Brain microvascular endothelial cell (primary cell): ENCODE data around the gene FAM151A.

Experiments
- DNase-seq: peaks from one replicate; pipeline ENCODE4 v3.0.0-alpha.2; 2020
- H3K27ac ChIP-seq: fragments of 250-450 bp; sonication (Bioruptor Pico); 2 replicates; pipeline ENCODE4 v1.5.1; 2020; ENCODE audit warnings: mild to moderate bottlenecking, moderate library complexity
- H3K27me3 ChIP-seq: fragments of 250-450 bp; sonication (Bioruptor Pico); replicated peaks from 2 replicates; pipeline ENCODE4 v1.5.1; 2020; ENCODE audit warnings: mild to moderate bottlenecking
- H3K36me3 ChIP-seq: fragments of 250-450 bp; sonication (Bioruptor Pico); replicated peaks from 2 replicates; pipeline ENCODE4 v1.5.1; 2020; ENCODE audit warnings: mild to moderate bottlenecking
- H3K4me3 ChIP-seq: 2 replicates; pipeline ENCODE4 v1.5.1; 2011; ENCODE audit warnings: low read depth, mild to moderate bottlenecking, control low read depth, low read length, moderate library complexity
- in situ Hi-C: cut with HindIII; loops from 2 replicates; pipeline ENCODE4 v1.10.0; 2017; ENCODE audit warnings: low sequenced_read_pairs, low pct_ligation_motif_present
- TF ChIP-seq, protein P1 (sequence below): IDR thresholded peaks from 2 replicates; pipeline ENCODE4 v1.5.1; 2011; ENCODE audit warnings: low read depth, mild to moderate bottlenecking, moderate library complexity, low read length, control low read depth, inconsistent platforms; ENCODE audit errors: missing control alignments

Gene FAM151A

DNA sequence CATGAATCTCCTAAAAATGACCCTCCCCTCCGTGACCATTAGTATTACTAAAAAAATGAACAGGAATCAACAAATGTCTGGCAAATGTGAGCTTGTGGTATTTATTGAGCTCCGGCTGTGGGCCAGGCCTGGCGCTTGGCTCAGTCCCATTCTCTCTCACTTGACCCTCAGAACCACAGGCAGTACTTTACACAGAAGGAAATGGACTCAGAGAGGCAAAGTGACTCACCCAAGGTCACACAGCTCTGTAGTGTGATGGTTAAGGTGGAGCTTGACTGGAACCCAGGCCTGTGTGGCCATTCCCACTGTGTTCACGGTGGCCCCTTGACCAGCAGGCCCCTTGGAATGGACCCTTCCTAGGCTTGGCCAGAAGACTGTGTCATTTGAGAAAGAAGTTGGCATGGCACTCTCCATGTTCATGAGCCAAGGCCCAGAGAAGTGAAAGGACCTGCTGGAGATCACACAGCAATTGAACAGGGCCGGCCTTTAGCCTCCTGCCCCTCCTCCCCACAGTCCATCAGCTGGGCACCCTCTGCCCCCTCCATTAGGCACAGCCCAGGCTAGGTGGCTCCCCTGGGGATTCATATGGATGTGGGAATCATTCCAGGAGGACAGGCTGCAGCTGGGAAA lies 32.1 kb downstream of the FAM151A start:
- Histone ChIP-seq H3K36me3 (no peaks in the 10 kb centered on the region), H3K4me3 (no peak overlapping the region), H3K27me3 (no peaks in the 10 kb centered on the region), H3K27ac (no peak overlapping the region)
- in situ Hi-C loops, result no loop called here
- DNase-seq, result no peak
- TF ChIP-seq, protein P1, sequence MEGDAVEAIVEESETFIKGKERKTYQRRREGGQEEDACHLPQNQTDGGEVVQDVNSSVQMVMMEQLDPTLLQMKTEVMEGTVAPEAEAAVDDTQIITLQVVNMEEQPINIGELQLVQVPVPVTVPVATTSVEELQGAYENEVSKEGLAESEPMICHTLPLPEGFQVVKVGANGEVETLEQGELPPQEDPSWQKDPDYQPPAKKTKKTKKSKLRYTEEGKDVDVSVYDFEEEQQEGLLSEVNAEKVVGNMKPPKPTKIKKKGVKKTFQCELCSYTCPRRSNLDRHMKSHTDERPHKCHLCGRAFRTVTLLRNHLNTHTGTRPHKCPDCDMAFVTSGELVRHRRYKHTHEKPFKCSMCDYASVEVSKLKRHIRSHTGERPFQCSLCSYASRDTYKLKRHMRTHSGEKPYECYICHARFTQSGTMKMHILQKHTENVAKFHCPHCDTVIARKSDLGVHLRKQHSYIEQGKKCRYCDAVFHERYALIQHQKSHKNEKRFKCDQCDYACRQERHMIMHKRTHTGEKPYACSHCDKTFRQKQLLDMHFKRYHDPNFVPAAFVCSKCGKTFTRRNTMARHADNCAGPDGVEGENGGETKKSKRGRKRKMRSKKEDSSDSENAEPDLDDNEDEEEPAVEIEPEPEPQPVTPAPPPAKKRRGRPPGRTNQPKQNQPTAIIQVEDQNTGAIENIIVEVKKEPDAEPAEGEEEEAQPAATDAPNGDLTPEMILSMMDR, result no peak

DNA sequence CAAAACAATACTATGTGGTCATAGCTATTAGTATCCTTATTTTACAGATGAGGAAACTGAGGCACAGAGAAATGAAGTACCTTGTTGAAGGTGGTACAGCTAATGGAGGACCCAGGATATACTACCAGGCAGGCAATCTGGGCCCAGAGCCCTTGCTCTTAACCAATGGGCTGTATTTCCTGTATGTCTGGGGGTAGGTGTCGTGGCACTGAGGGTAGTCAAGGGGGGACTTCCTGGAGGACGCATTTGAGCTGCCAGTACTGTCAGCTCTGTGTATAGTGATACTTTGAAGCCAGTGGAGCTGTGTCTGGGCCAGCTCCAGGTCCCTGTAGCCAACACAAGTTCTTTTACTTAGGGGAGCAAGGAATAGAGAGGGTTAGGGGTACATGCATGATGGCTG lies 34.9 kb downstream of the FAM151A start:
- DNase-seq, result no peak
- in situ Hi-C loops, result no loop called here
- H3K4me3 ChIP-seq, result no peak overlapping the region
- TF ChIP-seq, protein P1, result no peak
- H3K36me3 ChIP-seq, result no peaks in the 10 kb centered on the region
- no peak overlapping the region for H3K27ac ChIP-seq
- no peaks in the 10 kb centered on the region for H3K27me3 ChIP-seq

DNA sequence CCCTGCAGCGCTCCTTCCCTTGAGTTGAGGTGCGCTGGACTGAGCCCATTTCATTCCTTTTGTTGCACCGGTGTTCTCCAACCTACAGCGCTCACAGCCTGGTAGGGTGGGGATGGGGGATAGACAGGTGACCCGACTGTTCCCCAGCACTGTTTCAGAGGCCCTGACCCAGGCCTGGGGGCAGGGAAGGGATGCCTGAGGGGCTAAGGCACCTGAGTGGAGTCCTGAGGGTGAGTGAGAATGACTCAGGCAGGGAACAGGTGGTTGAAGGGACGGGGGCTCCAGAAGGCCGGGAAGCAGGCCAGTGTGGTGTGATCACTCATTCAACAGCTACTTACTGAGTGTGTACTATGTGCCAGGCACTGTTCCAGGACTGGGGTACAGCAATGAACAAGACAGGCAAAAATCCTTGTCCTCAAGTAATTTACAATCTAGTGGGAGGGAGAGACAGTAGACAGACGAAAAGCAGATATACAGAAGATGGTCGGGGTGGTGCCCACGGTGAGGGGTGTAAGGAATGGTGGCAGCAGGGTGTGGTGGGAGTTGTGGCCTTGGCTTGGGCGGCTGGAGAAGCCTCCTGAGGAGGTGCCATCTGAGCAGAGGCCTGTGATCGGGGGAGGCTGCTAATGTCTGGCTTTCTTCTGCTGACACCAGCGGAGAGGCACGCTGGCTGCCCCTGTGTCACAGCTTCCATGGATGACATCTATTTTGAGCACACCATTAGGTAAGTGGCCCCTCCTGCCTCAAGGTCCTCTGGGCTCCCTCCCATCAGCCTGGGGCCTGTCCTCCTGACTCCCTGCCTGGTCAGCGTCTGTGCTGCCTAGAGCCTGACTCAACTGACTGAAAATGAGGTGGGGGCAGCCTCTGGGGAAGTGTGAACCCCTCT lies 37.9 kb downstream of the FAM151A start:
- Histone ChIP-seq H3K4me3 (no peak overlapping the region), H3K36me3 (no peaks in the 10 kb centered on the region), H3K27me3 (no peaks in the 10 kb centered on the region), H3K27ac (no peak overlapping the region)
- TF ChIP-seq, protein P1, result no peak
- in situ Hi-C loops, result no loop called here
- no peak for DNase-seq

DNA sequence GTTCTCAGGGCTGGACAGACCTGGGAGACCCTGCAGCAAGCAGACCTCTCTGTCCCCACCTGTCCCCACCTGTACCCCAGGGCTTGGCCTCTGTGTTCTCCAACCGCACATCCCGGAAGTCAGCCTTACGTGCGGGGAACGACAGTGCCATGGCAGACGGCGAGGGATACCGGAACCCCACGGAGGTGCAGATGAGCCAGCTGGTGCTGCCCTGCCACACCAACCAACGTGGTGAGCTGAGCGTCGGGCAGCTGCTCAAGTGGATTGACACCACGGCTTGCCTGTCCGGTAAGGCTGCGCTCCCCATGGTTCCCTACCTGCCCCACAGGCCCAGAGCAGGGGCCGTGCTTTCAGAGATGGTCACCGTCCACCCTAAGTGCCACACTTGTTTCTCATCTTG lies 38.8 kb downstream of the FAM151A start:
- Histone ChIP-seq H3K36me3 (no peaks in the 10 kb centered on the region), H3K27me3 (no peaks in the 10 kb centered on the region), H3K4me3 (no peak overlapping the region), H3K27ac (no peak overlapping the region)
- in situ Hi-C loops, result no loop called here
- DNase-seq, result no peak
- TF ChIP-seq, protein P1, result no peak

DNA sequence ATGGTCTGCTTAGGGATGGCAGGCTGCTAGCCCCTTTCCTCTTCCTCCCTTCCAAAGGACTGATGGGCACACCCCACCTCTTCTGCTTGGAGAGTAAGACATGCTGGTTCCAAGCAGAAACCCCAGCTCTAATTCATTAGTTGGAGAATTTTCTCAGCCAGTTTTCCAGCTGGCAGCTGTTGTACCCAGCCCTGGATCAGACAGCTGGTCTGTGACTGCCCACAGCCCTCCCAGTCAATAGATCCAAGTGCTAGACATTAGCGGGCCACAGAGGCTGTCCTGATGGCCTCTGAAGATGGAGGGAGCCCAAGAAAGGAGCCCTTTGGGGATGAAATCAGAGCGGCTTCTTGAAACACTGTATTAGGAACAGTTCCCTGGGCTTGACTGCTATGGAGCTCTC lies 39.5 kb downstream of the FAM151A start:
- in situ Hi-C loops, result no loop called here
- H3K4me3 ChIP-seq, result no peak overlapping the region
- no peak for DNase-seq
- no peaks in the 10 kb centered on the region for H3K36me3 ChIP-seq
- H3K27ac ChIP-seq, result no peak overlapping the region
- TF ChIP-seq, protein P1, result no peak
- no peaks in the 10 kb centered on the region for H3K27me3 ChIP-seq
